Activated CD4-positive, alpha-beta T cell treated with anti-CD3 and anti-CD28 coated beads, Interleukin-2, amount 50 U/mL, for 48 hours (primary cell): ENCODE measurements around the gene CNNM4.

ENCODE experiments used
- DNase-seq, 2 experiments: peaks; one replicate each; pipeline ENCODE4 v3.0.0-alpha.2; 2020

CNNM4 gene

GRCh38 chr2:96760986-96761832 lies 507 bp downstream of the CNNM4 start:
- no peak for DNase-seq

GRCh38 chr2:96762529-96763311 lies 2.0 kb downstream of the CNNM4 start:
- peak in 1 of 2 experiments; percentile 8 for DNase-seq

- DNase-seq, result peak in 1 of 2 experiments; percentile 19
These were observed 3.0 kb downstream of the CNNM4 start for GRCh38 chr2:96763511-96764252.

- DNase-seq, result no peak
These were observed 3.5 kb downstream of the CNNM4 start for GRCh38 chr2:96764253-96764637.

DNA sequence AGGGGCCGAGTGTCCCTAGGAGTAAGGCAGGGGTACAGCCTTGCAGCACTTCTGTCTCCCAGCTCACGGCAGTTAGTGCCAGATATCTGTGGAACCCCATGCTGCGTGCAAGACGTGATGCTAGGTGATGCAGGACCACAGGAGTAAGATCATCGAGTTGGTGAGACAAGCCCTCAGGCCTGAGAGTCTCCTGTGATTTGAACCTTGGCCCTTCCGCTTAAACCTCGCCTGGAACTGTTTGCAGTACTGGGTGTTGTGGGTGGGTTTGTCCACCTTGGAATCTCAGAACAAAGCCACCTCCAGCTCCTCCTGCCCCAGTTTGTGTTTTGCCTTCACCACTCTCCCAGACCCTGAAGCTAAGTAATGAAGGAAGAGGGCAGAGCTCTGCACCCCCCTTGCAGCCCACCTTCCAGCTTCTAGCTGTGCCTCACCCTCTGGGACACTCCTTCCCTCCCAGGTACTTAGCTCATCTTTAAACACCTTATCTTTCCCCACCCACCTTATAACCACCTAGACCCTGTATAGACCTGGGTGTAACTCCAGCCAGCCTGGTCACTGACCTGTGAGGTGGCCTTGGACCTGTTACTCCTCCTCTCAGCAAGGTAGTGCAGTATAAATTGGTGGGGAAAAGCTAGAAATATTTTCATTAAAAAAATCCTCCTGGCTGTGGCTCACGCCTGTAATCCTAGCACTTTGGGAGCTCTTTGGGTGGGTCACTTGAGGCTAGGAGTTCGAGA lies 6.6 kb downstream of the CNNM4 start:
- no peak for DNase-seq

DNA sequence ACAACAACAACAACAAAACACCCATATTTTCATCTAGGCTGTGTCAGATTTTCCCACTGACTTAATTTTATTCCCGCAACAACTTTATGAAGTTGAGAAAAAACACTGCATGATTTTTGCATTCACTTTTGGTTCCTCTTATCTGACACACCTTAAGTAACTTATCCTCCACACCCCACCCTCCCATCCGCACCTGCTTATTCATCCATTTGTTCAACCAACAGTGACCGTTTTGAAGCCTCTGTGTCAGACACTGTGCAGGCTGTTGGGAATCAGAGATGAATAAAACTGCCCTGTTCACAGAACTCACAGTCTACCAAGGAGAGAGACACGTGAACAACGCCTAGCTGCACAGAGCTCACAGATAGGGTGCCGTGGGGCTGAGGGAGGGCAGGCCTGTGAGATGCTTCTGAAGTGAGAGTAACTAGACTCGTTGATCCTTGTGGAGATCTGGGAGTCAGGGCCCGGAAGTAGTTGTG lies 7.4 kb downstream of the CNNM4 start:
- no peak for DNase-seq

- DNase-seq, result no peak
These were observed 9.1 kb downstream of the CNNM4 start for GRCh38 chr2:96769814-96770213.

GRCh38 chr2:96770442-96771202 lies 9.9 kb downstream of the CNNM4 start:
- DNase-seq, result no peak

GRCh38 chr2:96771796-96772618 lies 11.3 kb downstream of the CNNM4 start:
- no peak for DNase-seq

DNA sequence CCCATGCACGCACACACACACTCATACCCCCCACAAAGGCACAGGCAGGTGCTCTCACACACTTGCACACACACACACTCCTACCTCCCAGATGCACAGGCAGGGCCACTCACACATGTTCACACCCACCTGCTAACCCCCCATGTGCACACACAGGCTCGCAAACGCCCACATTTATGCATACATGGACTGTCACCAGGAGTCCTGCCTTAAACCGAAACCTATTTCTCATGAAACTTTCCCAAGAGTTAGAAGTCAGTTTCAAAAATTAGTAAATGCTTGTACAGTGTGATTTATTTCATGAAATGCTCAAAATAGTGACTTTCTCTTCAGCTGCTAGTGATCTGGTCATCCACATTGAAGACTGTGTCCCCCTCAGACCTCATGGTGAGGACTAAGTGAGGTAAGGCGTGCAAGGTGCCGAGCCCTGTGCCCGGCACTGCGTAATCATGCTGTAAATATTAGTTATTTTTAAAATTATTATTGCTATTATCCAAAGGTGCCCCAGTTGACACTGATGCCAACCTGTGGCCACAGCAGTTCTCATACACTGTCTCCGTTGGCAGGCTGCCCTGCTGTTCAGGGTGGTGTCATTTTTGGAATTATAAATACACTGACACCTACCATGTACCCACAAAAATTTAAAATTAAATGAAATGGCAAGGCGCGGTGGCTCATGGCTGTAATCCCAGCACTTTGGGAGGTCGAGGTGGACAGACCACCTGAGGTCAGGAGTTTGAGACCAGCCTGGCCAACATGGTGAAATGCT lies 12.4 kb downstream of the CNNM4 start:
- DNase-seq, result peak; percentile 39 to 44

- peak; percentile 29 to 43 for DNase-seq
These were observed 13.2 kb downstream of the CNNM4 start for GRCh38 chr2:96773922-96774321.

DNA sequence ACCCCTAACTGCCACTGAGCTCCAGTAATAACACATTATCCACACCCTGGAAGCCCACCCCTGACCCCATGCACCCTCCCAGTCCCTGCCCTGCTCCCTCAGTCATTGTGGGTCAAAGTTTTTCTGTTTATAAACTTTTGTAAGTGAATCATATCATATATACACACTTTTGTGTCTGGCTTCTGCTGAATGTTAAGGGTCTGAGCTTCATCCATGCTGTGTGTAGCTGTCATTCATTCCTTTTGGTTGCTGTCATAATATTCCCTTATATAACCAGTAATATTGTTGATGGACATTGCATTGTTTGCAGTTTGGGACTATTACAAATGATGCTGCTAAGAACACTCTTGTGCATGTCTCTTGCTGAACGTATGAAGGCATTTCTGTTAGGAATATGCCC lies 14.5 kb downstream of the CNNM4 start:
- no peak for DNase-seq

- no peak for DNase-seq
These were observed 22.7 kb downstream of the CNNM4 start for GRCh38 chr2:96783388-96783787.

DNA sequence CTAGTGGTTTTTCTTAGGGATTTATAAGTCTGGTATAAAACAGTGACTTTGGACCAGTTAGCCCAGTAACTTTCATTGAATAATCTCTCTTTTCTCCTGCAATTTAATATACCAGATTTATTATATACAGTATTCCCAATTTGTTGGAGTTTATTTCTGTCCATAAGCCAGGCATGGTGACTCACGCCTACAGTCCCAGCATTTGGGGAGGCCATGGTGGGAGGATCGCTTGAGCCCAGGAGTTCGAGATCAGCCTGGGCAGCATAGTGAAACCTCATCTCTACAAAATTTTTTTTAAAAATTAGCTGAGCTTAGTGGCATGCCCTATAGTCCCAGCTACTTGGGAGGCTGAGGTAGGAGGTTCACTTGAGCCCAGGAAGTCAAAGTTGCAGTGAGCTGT lies 26.7 kb downstream of the CNNM4 start:
- no peak for DNase-seq

DNA sequence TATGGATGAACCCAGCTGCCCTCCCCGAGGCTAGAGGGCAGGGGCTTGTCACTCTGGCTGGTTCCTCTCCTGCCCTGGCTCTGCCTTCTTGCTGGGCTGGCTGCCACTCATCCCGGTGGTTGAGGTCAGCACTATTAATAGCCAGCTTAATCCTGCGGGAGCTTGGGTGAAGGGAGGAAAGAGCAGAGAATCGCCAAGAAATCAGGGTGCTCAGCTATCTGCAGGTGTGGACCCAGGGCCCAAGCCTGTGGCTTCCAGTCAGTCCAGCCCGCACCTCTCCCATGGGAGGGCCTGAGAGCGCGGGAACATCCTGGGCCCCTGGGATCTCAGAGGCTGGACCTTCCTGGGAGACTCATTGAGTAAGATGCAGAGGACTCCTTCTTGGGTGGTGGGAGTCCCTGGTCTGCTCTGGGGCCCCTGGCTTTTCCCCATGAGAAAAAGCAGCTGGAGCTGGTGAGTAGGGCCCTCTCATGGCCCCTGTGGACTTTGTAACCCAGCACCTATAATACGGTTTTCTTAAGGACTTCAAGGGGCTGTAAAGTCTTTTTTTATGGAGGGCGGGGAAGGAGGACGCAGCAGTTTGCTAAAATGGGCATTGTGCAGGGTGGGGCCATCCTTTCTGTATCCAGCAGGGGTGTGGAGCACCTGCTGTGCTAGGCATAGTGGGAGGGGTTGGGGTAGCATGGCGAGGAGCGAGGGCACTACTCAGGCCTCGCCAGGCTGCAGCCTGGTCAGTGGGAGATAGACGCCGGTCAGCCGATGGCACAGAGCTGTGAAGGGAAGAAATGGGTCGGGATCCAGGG lies 27.9 kb downstream of the CNNM4 start:
- DNase-seq, result no peak

GRCh38 chr2:96789245-96789617 lies 28.5 kb downstream of the CNNM4 start:
- DNase-seq, result no peak

DNA sequence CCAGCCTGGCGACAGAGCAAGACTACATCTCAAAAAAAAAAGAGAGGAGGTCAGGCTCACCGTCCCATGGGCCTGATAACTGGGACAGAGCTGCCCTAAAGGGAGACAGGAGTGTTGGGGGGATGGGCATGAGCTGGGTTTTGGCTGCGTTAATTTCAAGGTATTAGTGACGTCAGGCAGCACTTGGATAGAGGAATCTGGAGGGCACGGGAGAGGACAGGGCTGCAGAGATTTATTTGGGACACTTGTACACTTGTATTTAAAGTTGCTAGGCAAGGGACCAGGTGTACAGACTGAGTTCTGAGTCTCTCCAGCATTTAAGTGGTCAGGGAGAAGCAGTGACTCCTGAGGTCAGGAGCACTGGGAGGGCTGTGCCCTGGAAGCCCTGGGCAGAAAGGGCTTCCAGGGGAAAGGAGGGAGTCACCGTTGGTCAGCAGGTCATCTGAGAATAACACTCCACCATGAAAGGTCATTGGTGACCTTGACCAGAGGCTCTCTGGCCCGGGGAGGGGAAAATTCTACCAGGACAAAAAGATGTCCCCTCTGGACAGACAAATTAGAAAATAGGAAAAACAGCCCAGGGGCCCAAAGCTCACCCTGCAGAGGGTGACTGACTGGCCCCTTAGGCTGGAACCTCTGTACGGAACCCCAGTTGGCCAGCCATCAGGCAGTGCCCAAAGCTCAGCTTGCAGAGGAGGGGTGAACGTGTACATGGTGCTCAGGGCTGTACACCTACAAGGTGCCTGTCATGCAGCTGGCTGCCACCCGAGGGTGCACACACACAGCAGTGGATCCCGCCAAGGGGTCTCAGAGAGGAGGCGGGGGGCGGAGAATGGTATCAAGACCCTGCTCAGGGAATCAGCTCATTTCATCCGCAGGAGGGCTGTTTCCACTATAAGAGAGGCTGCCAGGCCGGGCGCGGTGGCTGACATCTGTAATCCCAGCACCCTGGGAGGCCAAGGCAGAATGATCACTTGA lies 32.4 kb downstream of the CNNM4 start:
- no peak for DNase-seq

GRCh38 chr2:96795076-96795475 lies 34.4 kb downstream of the CNNM4 start:
- no peak for DNase-seq
